Measurements from ENCODE around the gene CSNK2A1.
"Not testable (repeated sequence)": the region's sequence is repeated elsewhere in the genome, so short reads cannot be mapped to it uniquely, and the experiment has no call there.

Gene CSNK2A1

DNA sequence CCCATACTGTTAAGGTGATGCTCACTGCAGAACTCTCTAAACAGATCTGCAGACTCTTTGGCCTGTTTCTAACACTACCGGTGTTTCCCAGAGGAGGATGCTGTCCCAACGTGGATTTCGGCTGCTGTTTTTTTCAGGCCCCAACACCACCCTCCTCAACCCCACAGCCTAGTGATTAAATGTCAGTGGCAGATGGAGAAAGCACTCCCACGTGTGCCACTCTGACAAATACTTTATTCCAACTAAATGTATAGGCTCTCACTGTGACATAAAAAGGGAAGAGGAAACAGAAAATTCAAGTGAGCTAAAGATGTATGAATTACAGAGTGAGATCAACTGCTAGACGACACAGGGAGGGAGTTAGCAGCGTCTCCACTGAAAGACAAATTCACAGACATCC, 84.8 kb downstream of the CSNK2A1 start:
- peaks cover 13% of the 10 kb centered on the region for H3K4me1 ChIP-seq (ENCODE audit: control insufficient read depth, insufficient read depth, low read length)
- no peaks in the 10 kb centered on the region for H3K36me3 ChIP-seq (ENCODE audit: control insufficient read depth, insufficient read depth, low read length)
- H3K9me3 ChIP-seq (ENCODE audit: control insufficient read depth, low read length): no peaks in the 10 kb centered on the region
- H3K27me3 ChIP-seq (ENCODE audit: control insufficient read depth, insufficient read depth, low read length): no peaks in the 10 kb centered on the region
- H3K4me3 ChIP-seq (ENCODE audit: low read length): no peak overlapping the region
- no peak overlapping the region for H3K9ac ChIP-seq (ENCODE audit: low read length)

DNA sequence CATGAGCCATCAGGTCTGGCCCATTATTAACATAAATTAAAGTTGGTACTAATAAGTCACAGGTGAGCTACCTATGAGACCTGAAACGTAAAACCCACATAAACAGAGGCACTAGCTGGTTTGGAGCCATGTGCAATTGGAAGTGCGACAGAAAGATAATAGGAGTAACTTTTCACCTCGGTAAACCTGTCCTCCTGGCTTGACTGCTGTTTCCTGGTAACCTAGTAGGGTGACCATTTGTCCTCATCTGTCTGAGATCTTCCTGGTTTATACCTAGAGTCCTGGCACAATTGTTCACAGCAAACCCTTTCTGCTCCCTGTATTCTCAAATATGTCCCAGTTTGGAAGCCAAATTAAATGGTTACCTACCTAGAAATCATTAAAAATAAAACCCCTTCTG, 88.6 kb downstream of the CSNK2A1 start:
- no peaks in the 10 kb centered on the region for H3K9me3 ChIP-seq (ENCODE audit: control insufficient read depth, low read length)
- H3K27me3 ChIP-seq (ENCODE audit: control insufficient read depth, insufficient read depth, low read length): no peaks in the 10 kb centered on the region
- no peaks in the 10 kb centered on the region for H3K4me1 ChIP-seq (ENCODE audit: control insufficient read depth, insufficient read depth, low read length)
- no peak overlapping the region for H3K9ac ChIP-seq (ENCODE audit: low read length)
- no peaks in the 10 kb centered on the region for H3K36me3 ChIP-seq (ENCODE audit: control insufficient read depth, insufficient read depth, low read length)
- H3K4me3 ChIP-seq (ENCODE audit: low read length): no peak overlapping the region

DNA sequence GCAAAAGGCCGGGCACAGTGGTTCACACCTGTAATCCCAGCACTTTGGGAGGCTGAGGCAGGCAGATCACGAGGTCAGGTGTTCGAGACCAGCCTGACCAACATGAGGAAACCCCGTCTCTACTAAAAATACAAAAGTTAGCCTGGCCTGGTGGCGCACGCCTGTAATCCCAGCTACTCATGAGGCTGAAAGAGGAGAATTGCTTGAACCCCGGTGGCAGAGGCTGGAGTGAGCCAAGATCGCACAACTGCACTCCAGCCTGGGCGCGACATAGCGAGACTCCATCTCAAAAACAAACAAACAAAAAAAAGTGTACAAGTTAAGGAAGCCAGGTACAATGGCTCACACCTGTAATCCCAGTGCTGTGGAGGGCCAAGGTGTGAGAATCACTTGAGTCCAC, 91.6 kb downstream of the CSNK2A1 start:
- not testable (repeated sequence) for H3K36me3 ChIP-seq (ENCODE audit: control insufficient read depth, insufficient read depth, low read length); H3K4me3 ChIP-seq (ENCODE audit: low read length); H3K4me1 ChIP-seq (ENCODE audit: control insufficient read depth, insufficient read depth, low read length); H3K27me3 ChIP-seq (ENCODE audit: control insufficient read depth, insufficient read depth, low read length); H3K9me3 ChIP-seq (ENCODE audit: control insufficient read depth, low read length); H3K9ac ChIP-seq (ENCODE audit: low read length)

DNA sequence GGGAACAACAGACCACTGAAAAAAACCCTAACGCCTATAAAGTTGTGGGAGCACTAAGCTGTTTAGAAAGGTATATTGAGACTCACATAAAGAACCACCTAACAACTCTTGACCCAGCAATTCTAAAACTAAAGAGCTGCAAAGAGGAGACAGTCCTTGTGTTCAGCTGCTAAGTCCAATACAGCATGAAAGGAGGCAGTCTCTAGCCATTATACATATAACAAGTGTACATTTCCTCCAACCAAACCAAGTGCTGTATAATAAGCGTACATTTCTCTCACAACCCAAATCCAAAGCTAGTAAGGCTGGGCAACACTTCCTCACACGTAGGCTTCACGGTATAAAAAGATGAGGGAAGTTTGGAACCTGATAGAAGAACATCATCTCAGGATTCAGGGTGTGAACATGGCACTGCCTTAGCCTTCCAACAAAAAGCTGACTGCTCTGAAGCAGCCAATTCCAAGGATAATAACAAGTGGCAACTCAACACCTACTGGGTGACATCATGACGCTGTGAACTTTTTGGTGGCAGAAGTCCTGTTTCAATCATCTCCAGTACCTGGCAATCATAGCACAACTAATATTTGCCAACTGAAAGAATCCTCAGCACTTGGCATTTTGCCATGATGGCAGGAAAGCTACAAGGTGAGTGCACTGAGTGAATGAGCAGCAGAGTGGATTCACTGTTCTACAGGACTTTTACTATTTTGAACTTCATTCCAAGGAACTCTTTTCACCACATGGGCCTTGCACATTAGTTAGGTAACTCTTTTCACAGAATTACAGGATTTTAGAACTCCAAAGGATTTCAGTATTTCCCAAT, 97.9 kb downstream of the CSNK2A1 start:
- no peaks in the 10 kb centered on the region for H3K9me3 ChIP-seq (ENCODE audit: control insufficient read depth, low read length)
- no peak overlapping the region for H3K9ac ChIP-seq (ENCODE audit: low read length)
- H3K4me3 ChIP-seq (ENCODE audit: low read length): no peak overlapping the region
- H3K4me1 ChIP-seq (ENCODE audit: control insufficient read depth, insufficient read depth, low read length): peaks cover 12% of the 10 kb centered on the region
- H3K27me3 ChIP-seq (ENCODE audit: control insufficient read depth, insufficient read depth, low read length): no peaks in the 10 kb centered on the region
- H3K36me3 ChIP-seq (ENCODE audit: control insufficient read depth, insufficient read depth, low read length): peaks cover 8% of the 10 kb centered on the region

DNA sequence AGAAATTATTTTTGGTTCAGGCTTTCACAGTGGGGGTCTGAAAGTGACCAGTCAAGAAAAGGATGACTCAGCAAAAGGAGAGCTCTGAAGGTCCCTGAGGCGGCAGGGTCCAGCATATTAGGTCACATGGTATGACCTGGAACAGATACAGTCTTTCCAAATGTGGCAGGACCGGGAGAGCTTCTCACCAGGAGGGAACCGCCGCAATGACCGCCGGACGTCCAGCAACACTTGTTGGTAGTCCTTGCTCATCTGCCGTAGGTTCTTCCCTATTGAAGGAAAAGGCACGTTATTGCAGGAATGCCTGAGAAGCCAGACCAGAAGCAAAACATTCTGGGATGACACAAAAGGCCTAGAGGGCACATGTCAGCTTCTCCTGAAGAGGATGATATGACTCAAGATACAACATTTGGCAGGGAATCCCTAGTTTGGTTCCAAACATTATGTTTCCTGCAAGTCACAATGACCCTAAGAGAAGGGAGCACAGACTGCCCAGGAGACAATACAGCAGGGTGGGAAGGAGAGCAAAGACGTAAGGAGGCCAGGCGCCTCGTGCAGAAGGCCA, 98.6 kb downstream of the CSNK2A1 start:
- peaks cover 8% of the 10 kb centered on the region for H3K36me3 ChIP-seq (ENCODE audit: control insufficient read depth, insufficient read depth, low read length)
- H3K9me3 ChIP-seq (ENCODE audit: control insufficient read depth, low read length): no peaks in the 10 kb centered on the region
- peaks cover 12% of the 10 kb centered on the region for H3K4me1 ChIP-seq (ENCODE audit: control insufficient read depth, insufficient read depth, low read length)
- no peak overlapping the region for H3K4me3 ChIP-seq (ENCODE audit: low read length)
- no peak overlapping the region for H3K9ac ChIP-seq (ENCODE audit: low read length)
- H3K27me3 ChIP-seq (ENCODE audit: control insufficient read depth, insufficient read depth, low read length): no peaks in the 10 kb centered on the region

DNA sequence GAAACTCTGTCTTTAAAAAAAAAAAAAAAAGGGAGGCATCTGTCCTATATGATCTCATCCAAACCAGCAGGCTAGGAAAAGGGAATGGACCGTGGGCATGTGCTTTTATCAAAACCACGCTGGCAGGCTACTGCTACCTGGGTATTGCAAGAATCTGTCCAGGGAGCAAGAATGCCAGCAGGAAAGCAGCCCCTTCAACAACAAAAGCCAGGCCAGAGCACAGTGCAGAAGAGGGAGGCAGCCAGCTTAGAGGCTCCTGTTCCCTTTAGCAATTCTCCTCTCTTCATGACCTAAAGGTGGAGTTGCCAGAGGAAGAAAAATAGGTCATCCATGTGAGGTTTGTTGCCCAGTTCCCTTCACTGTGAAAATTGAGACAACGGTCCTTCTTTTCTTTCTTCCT, 99.5 kb downstream of the CSNK2A1 start:
- H3K36me3 ChIP-seq (ENCODE audit: control insufficient read depth, insufficient read depth, low read length): peaks cover 8% of the 10 kb centered on the region
- peaks cover 12% of the 10 kb centered on the region for H3K4me1 ChIP-seq (ENCODE audit: control insufficient read depth, insufficient read depth, low read length)
- no peak overlapping the region for H3K9ac ChIP-seq (ENCODE audit: low read length)
- no peaks in the 10 kb centered on the region for H3K9me3 ChIP-seq (ENCODE audit: control insufficient read depth, low read length)
- H3K27me3 ChIP-seq (ENCODE audit: control insufficient read depth, insufficient read depth, low read length): no peaks in the 10 kb centered on the region
- H3K4me3 ChIP-seq (ENCODE audit: low read length): no peak overlapping the region

DNA sequence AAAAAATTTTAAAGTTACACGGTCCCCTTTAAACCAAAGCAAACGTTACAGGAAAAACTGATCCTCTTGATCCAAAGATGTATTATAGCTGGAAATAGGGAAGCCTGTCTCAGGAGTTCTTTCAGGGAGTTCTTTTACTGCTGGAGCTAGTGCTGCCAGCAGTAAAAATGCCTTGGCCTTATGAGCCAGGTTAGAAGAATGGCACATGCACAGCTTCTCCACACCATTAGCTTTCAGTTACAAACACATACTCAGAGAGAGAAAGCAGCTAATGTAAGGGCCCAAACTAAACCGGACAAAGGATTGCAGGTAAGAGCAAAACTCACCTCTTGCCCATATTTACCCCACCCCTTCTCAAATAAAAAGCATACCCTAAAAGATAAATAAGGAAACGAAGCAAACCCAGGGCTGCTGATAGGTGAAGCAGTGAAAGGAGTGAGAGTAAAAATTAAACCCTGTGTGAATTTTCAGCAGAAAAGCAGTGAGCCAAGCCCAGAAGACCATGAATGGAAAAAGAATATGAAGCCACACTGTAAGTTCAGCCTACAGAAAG, 100.3 kb downstream of the CSNK2A1 start:
- Histone ChIP-seq H3K9ac (ENCODE audit: low read length) (peak overlapping the region; percentile 33), H3K27me3 (ENCODE audit: control insufficient read depth, insufficient read depth, low read length) (no peaks in the 10 kb centered on the region), H3K36me3 (ENCODE audit: control insufficient read depth, insufficient read depth, low read length) (peaks cover 8% of the 10 kb centered on the region), H3K4me1 (ENCODE audit: control insufficient read depth, insufficient read depth, low read length) (peaks cover 12% of the 10 kb centered on the region), H3K9me3 (ENCODE audit: control insufficient read depth, low read length) (no peaks in the 10 kb centered on the region), H3K4me3 (ENCODE audit: low read length) (no peak overlapping the region)

DNA sequence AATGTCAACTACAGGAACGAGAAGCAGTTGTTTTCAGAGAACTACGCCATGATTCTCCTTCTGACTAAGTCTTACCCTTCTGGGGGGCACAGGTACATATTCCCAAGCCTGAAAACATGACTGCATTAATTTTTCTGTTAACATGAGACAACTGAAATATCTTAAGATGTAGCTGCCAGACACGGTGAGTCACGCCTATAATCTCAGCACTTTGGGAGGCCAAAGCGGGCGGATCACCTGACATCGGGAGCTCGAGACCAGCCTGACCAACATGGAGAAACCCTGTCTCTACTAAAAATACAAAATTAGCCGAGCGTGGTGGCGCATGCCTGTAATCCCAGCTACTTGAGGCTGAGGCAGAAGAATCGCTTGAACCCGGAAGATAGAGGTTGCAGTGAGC, 103.0 kb downstream of the CSNK2A1 start:
- no peak overlapping the region for H3K4me3 ChIP-seq (ENCODE audit: low read length)
- H3K9ac ChIP-seq (ENCODE audit: low read length): no peak overlapping the region
- peaks cover 12% of the 10 kb centered on the region for H3K4me1 ChIP-seq (ENCODE audit: control insufficient read depth, insufficient read depth, low read length)
- no peaks in the 10 kb centered on the region for H3K27me3 ChIP-seq (ENCODE audit: control insufficient read depth, insufficient read depth, low read length)
- peaks cover 8% of the 10 kb centered on the region for H3K36me3 ChIP-seq (ENCODE audit: control insufficient read depth, insufficient read depth, low read length)
- no peaks in the 10 kb centered on the region for H3K9me3 ChIP-seq (ENCODE audit: control insufficient read depth, low read length)

DNA sequence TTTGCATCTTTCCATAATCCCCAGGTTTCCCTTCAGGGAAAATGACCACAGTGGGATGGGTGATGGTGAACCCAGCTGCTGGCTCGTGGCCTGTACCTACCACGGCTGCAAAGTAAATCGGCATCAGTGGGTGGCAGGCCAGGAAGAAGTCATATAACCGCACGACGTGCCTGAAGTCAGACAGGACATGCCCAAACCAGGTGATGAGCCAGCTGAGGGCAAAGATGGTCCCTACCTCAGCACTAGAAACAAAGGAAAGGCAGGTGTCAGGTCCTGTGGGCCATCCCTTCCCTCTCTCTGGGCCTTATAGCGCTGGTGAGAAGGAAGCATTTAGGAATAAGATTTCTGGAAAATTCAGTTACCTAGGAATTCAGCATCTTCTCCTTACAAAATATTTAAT, 103.4 kb downstream of the CSNK2A1 start:
- no peak overlapping the region for H3K9ac ChIP-seq (ENCODE audit: low read length)
- H3K4me1 ChIP-seq (ENCODE audit: control insufficient read depth, insufficient read depth, low read length): peaks cover 12% of the 10 kb centered on the region
- no peak overlapping the region for H3K4me3 ChIP-seq (ENCODE audit: low read length)
- H3K27me3 ChIP-seq (ENCODE audit: control insufficient read depth, insufficient read depth, low read length): no peaks in the 10 kb centered on the region
- H3K36me3 ChIP-seq (ENCODE audit: control insufficient read depth, insufficient read depth, low read length): peaks cover 8% of the 10 kb centered on the region
- no peaks in the 10 kb centered on the region for H3K9me3 ChIP-seq (ENCODE audit: control insufficient read depth, low read length)

DNA sequence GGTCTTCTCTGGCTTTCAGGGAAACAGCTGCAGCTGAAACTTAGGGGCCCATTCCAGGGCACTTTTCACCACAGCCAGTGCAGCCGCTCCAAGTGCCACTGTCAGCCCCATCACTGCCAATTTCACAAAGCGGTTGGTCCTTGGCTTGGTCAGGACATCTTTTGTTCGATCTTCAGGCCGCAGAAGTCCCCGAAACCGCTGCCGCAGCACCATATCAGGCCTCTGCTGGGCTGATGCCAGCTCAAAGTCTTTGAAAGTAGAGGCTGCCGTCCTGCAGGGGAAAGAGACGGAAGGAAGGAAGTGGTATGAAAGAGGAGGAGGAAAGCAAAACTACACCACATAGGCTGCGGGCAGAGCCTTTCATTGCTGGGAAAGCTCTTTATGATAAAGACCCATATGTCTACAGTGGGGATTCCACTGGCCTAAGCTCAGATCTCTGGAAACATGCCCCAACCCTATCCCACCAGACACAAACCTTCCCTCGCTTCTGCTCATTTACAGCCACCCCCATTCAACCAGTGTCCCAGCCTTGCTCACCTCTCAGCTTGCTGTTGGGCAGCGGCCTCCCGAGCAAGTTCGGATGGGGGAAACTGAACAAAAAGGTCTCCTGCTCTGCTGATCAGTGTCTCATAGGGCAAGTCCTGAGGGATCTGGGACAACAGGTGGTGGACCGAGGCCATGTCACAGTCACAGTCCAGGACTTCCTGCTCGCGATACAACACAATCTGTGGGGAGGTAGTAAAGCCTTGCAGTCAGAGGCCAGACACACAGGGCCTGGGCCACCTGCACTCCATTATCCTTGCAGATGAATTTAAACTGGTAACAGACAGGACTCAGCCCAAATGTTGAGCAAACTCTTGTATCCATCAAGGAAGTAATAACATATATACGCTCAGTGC, 104.8 kb downstream of the CSNK2A1 start:
- Histone ChIP-seq H3K4me1 (ENCODE audit: control insufficient read depth, insufficient read depth, low read length) (peaks cover 7% of the 10 kb centered on the region), H3K9ac (ENCODE audit: low read length) (no peak overlapping the region), H3K4me3 (ENCODE audit: low read length) (no peak overlapping the region), H3K9me3 (ENCODE audit: control insufficient read depth, low read length) (no peaks in the 10 kb centered on the region), H3K36me3 (ENCODE audit: control insufficient read depth, insufficient read depth, low read length) (peaks cover 8% of the 10 kb centered on the region), H3K27me3 (ENCODE audit: control insufficient read depth, insufficient read depth, low read length) (no peaks in the 10 kb centered on the region)

DNA sequence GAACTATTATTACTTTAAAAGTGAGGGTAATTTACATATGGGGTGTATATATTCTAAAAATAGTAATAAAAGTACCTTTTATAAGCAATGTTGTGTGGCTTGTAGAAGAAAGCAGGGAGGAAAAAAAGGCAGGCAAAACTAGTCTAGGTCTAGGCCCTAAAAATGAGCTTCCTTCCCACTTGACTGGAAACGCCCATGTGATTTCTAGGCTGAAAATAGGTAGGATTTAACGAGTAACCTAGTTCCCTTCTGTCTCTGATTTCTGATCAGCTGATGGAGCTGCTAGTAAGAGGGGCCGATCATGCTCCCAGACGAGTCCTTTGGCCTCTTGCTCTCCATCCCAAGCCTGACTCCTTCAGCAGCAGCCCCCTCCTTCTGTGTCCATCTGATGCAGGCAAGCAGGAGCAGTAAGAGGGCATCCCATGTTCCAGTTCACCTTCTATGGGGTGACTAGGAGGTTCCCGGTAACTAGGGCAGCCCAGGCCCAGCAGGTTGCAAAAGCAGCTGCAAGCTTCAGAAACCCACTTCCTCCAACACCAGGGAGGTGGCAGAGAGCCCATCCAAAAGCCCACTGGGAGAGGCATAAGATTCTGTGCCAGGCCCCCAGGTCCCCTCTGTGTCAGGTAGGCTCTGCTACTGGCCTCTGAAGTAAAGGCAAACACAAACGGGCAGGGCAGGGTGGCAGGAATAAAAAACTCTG, 105.7 kb downstream of the CSNK2A1 start:
- Histone ChIP-seq H3K9ac (ENCODE audit: low read length) (no peak overlapping the region), H3K4me3 (ENCODE audit: low read length) (no peak overlapping the region), H3K9me3 (ENCODE audit: control insufficient read depth, low read length) (no peaks in the 10 kb centered on the region), H3K4me1 (ENCODE audit: control insufficient read depth, insufficient read depth, low read length) (no peaks in the 10 kb centered on the region), H3K27me3 (ENCODE audit: control insufficient read depth, insufficient read depth, low read length) (no peaks in the 10 kb centered on the region), H3K36me3 (ENCODE audit: control insufficient read depth, insufficient read depth, low read length) (peaks cover 8% of the 10 kb centered on the region)
